ENCODE results near the gene TMEM270.
"Not testable (repeated sequence)": the region's sequence is repeated elsewhere in the genome, so short reads cannot be mapped to it uniquely, and the experiment has no call there.

The TMEM270 gene

GRCh38 chr7:73832806-73833205 is 28.2 kb upstream of the TMEM270 start:
- no peak for DNase-seq

- no peak for DNase-seq
Observed at GRCh38 chr7:73833251-73833919, 27.6 kb upstream of the TMEM270 start.

- DNase-seq, result no peak
Observed at GRCh38 chr7:73834626-73835191, 26.2 kb upstream of the TMEM270 start.

- DNase-seq, result not testable (repeated sequence)
Observed at GRCh38 chr7:73837167-73837566, 23.8 kb upstream of the TMEM270 start.

GRCh38 chr7:73838642-73839041 is 22.3 kb upstream of the TMEM270 start:
- DNase-seq, result no peak

GRCh38 chr7:73839290-73839689 is 21.7 kb upstream of the TMEM270 start:
- DNase-seq, result no peak

GRCh38 chr7:73839743-73840714 is 20.9 kb upstream of the TMEM270 start:
- DNase-seq, result no peak

- DNase-seq, result no peak
Observed at GRCh38 chr7:73840715-73841379, 20.1 kb upstream of the TMEM270 start.

GRCh38 chr7:73841689-73842066 is 19.3 kb upstream of the TMEM270 start:
- no peak for DNase-seq

GRCh38 chr7:73842067-73842976 is 18.6 kb upstream of the TMEM270 start, which contains the start of gene METTL27:
Gene METTL27, minus strand, starts transcription at chr7:73842516. Its CDS starts 376 bp downstream, at chr7:73842140.
- DNase-seq, result peak; percentile 79

- no peak for DNase-seq
Observed at GRCh38 chr7:73844131-73844547, 16.8 kb upstream of the TMEM270 start.

- DNase-seq, result no peak
Observed at GRCh38 chr7:73844848-73845460, 16.0 kb upstream of the TMEM270 start.

GRCh38 chr7:73845701-73846195 is 15.2 kb upstream of the TMEM270 start:
- DNase-seq, result not testable (repeated sequence)

- DNase-seq, result no peak
Observed at GRCh38 chr7:73847941-73848723, 12.8 kb upstream of the TMEM270 start.

- no peak for DNase-seq
Observed at GRCh38 chr7:73850781-73851207, 10.2 kb upstream of the TMEM270 start.

GRCh38 chr7:73851410-73852338 is 9.3 kb upstream of the TMEM270 start:
- no peak for DNase-seq

GRCh38 chr7:73852500-73852899 is 8.5 kb upstream of the TMEM270 start:
- DNase-seq, result no peak

- no peak for DNase-seq
Observed at GRCh38 chr7:73856941-73857340, 4.0 kb upstream of the TMEM270 start.

GRCh38 chr7:73858807-73859206 is 2.2 kb upstream of the TMEM270 start:
- DNase-seq, result no peak

All from T-helper 9 cell (primary cell).